ENCODE results near the gene ZNF839.
"Not testable (repeated sequence)": the region's sequence is repeated elsewhere in the genome, so short reads cannot be mapped to it uniquely, and the experiment has no call there.

ZNF839 gene

DNA sequence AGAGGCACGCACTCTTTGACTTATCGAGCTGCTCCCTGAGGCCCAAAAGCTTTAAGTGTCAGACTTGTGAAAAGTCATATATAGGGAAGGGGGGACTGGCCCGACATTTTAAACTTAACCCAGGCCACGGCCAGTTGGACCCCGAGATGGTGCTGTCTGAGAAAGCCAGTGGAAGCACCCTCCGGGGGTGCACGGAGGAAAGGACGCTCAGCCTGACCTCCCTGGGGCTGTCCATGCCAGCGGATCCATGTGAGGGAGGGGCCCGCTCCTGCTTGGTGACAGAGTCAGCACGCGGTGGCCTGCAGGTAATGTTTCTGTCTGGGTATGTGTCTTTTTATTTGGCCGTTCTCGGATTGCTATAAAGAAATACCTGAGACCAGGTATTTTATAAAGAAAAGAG is 7.0 kb downstream of the ZNF839 start:
- TF ChIP-seq, protein P1, sequence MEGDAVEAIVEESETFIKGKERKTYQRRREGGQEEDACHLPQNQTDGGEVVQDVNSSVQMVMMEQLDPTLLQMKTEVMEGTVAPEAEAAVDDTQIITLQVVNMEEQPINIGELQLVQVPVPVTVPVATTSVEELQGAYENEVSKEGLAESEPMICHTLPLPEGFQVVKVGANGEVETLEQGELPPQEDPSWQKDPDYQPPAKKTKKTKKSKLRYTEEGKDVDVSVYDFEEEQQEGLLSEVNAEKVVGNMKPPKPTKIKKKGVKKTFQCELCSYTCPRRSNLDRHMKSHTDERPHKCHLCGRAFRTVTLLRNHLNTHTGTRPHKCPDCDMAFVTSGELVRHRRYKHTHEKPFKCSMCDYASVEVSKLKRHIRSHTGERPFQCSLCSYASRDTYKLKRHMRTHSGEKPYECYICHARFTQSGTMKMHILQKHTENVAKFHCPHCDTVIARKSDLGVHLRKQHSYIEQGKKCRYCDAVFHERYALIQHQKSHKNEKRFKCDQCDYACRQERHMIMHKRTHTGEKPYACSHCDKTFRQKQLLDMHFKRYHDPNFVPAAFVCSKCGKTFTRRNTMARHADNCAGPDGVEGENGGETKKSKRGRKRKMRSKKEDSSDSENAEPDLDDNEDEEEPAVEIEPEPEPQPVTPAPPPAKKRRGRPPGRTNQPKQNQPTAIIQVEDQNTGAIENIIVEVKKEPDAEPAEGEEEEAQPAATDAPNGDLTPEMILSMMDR (IDR thresholded peaks at IDR 0.05): no peak
- Histone ChIP-seq H3K9me3 (no peaks in the 10 kb centered on the region), H3K4me3 (ENCODE audit: low read depth in 1 of 2, low read length in 1 of 2) (no peak overlapping the region), H3K27ac (no peak overlapping the region), H3K4me1 (ENCODE audit: control insufficient read depth in 1 of 2, insufficient read depth in 1 of 2, low read depth in 1 of 2, low read length in 1 of 2) (no peaks in the 10 kb centered on the region), H3K27me3 (no peaks in the 10 kb centered on the region), H3K36me3 (peaks cover 26% of the 10 kb centered on the region)

DNA sequence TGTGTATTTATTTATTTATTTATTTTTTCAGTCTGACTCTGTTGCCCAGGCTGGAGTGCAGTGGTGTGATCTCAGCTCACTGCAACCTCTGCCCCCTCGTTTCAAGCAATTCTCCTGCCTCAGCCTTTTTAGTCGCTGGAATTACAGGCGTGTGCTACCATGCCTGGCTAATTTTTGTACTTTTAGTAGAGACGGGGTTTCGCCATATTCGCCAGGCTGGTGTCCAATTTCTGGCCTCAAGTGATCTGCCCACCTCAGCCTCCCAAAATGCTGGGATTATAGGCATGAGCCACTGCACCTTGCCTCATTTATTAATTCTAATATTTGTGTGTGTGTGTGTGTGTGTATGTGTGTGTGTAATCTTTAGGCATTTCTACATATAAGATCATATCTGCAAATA is 9.8 kb downstream of the ZNF839 start:
- H3K36me3 ChIP-seq: peaks cover 35% of the 10 kb centered on the region
- peaks cover 16 to 17% of the 10 kb centered on the region in 2 experiments for H3K4me1 ChIP-seq (ENCODE audit: control insufficient read depth in 1 of 2, insufficient read depth in 1 of 2, low read depth in 1 of 2, low read length in 1 of 2)
- not testable (repeated sequence) for H3K9me3 ChIP-seq; H3K27me3 ChIP-seq; H3K4me3 ChIP-seq (ENCODE audit: low read depth in 1 of 2, low read length in 1 of 2); H3K27ac ChIP-seq

DNA sequence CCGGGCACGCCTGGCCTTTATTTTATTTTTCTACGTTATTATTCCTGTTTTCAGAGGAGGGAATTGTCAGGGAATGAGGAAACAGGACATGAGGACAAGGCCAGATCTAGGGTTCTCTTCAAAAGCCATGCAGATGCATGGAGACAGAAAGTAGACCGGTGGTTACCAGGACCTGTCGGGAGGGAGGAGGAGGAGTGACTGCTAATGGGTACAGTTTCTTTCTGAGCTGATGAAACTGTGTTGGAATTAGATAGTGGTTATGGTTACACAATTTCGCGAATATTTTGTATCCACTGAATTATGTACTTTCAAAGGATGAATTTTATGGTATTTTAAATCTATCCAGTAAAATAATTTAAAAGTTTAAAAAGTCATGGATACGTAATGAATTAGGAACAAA is 11.3 kb downstream of the ZNF839 start:
- H3K4me3 ChIP-seq (ENCODE audit: low read depth in 1 of 2, low read length in 1 of 2): no peak overlapping the region
- H3K4me1 ChIP-seq (ENCODE audit: control insufficient read depth in 1 of 2, insufficient read depth in 1 of 2, low read depth in 1 of 2, low read length in 1 of 2): peaks cover 17 to 20% of the 10 kb centered on the region in 2 experiments

DNA sequence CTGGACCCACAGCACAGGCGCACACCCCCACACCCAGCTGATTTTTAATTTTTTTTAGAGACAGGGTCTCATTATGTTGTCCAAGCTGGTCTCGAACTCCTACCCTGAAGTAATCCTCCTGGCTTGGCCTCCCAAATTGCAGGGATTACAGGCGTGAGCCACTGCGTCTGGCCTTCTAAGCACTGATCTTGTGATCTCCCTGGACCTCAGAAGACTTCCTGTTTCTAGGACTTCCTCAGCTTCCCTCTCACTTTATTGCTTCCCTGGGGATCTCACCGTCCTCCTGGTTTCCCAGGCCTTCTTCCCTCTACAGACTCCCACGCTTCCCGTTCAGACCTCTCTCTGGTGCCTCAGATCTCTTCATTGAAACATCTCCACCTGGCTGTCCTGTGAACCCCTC is 13.8 kb downstream of the ZNF839 start:
- H3K27me3 ChIP-seq: no peaks in the 10 kb centered on the region
- TF ChIP-seq, protein P1 (IDR thresholded peaks at IDR 0.05): no peak
- H3K4me1 ChIP-seq (ENCODE audit: control insufficient read depth in 1 of 2, insufficient read depth in 1 of 2, low read depth in 1 of 2, low read length in 1 of 2): peaks cover 17 to 20% of the 10 kb centered on the region in 2 experiments
- no peak overlapping the region for H3K4me3 ChIP-seq (ENCODE audit: low read depth in 1 of 2, low read length in 1 of 2)
- H3K27ac ChIP-seq: peak overlapping the region; percentile 73
- H3K36me3 ChIP-seq: peaks cover 32% of the 10 kb centered on the region
- no peaks in the 10 kb centered on the region for H3K9me3 ChIP-seq

More for the DNA sequence above, 11.3 kb downstream of the ZNF839 start:
- H3K36me3 ChIP-seq: peaks cover 37% of the 10 kb centered on the region
- TF ChIP-seq, protein P1 (IDR thresholded peaks at IDR 0.05): no peak
- H3K27me3 ChIP-seq: no peaks in the 10 kb centered on the region
- H3K9me3 ChIP-seq: no peaks in the 10 kb centered on the region
- H3K27ac ChIP-seq: no peak overlapping the region

DNA sequence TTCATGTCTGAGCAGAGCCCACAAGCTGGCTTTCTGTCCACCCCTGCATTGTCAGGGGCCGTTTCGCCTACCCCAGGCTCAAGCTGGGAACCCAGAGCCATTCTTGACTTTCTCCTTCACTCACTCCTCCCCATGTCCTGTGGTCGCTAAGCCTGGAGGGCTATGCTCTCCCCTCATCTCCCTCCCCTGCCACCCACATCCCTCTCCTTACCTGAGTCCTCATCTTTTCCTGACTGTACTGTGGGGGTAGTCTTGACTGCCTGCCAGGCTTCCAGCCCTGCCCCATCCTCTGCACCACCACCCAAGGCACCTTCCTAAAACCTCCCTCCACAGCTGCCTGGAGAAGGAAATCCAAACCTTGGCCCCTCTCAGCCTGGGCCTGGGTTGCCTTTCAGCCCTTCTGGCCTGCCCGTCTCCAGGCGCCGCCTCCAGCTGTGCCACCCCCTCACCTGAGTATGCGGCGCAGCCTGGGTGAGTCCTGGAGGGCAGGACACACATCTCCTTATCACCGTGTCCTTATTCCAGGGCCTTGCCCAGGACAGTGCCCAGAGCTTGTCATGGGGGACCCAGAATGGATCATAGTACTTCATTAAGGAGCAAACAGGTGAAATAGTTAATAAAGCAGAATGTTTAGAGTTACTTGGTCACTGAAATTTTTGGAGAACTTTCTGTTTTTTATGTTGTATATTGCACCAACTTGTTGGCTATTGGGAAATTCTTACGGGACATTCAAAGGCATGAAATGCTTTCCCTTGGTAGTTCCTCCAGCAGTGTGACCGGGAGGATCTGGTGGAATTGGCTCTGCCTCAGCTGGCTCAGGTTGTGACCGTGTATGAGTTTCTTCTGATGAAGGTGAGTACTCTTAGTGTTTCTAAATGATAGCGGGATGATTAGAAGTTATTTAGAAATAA is 14.5 kb downstream of the ZNF839 start:
- Histone ChIP-seq H3K27ac (peak overlapping the region; percentile 73), H3K4me3 (ENCODE audit: low read depth in 1 of 2, low read length in 1 of 2) (no peak overlapping the region), H3K4me1 (ENCODE audit: control insufficient read depth in 1 of 2, insufficient read depth in 1 of 2, low read depth in 1 of 2, low read length in 1 of 2) (peaks cover 17 to 20% of the 10 kb centered on the region in 2 experiments), H3K36me3 (peaks cover 39% of the 10 kb centered on the region), H3K27me3 (no peaks in the 10 kb centered on the region), H3K9me3 (no peaks in the 10 kb centered on the region)
- TF ChIP-seq, protein P1 (IDR thresholded peaks at IDR 0.05): no peak

DNA sequence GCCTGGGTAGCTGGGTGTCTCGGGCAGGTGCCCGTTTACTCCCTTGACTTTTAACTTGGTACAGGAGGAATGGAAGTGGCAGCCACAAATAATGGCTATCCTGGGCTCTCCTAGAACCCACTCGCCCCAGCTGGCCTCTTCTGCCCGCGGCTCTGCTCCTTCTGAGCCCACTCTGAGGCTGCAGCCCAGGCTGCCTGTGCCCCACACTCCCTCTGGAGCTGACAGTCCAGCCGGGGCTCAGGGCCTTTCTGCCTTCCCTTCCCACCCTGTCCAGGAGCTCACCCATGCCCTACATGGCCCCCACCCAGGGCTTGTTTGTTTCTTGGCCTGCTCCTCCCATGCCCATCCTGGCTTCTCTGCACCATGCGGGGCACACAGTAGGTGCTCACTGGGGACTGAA is 15.6 kb downstream of the ZNF839 start:
- H3K9me3 ChIP-seq: no peaks in the 10 kb centered on the region
- H3K36me3 ChIP-seq: peaks cover 45% of the 10 kb centered on the region
- H3K27ac ChIP-seq: no peak overlapping the region
- TF ChIP-seq, protein P1 (IDR thresholded peaks at IDR 0.05): no peak
- H3K4me1 ChIP-seq (ENCODE audit: control insufficient read depth in 1 of 2, insufficient read depth in 1 of 2, low read depth in 1 of 2, low read length in 1 of 2): peaks cover 17 to 20% of the 10 kb centered on the region in 2 experiments
- H3K27me3 ChIP-seq: no peaks in the 10 kb centered on the region
- H3K4me3 ChIP-seq (ENCODE audit: low read depth in 1 of 2, low read length in 1 of 2): no peak overlapping the region
